BJ (cell line): ENCODE data around the gene KIF24. TPM values are rescaled to one million over a fixed set of nuclear protein-coding genes. Genes with fewer than 3 reads are reported as not detected.
"Not testable (repeated sequence)": the region's sequence is repeated elsewhere in the genome, so short reads cannot be mapped to it uniquely, and the experiment has no call there.

Experiments used
- CTCF ChIA-PET: fragments of 350-600 bp; formaldehyde crosslinking; extraction: SDS; loops from one replicate; lab custom pipeline; 2021; ENCODE audit warnings: antibody characterized with exemption, inconsistent platforms; lab: Yijun Ruan, JAX
- POLR2A ChIA-PET: fragments of 300-600 bp; sonication (Branson Sonifier 250); formaldehyde crosslinking; extraction: SDS; loops from one replicate; lab custom pipeline; 2021; ENCODE audit warnings: antibody characterized with exemption; lab: Charles Lee
- DNase-seq: peaks from one replicate; pipeline ENCODE4 v3.0.0-alpha.2; 2011; ENCODE audit warnings: low read depth
- H3K27me3 ChIP-seq: 2 replicates; pipeline ENCODE4 v1.6.0; 2011; ENCODE audit warnings: low read length; ENCODE audit not compliant: control insufficient read depth, insufficient read depth
- H3K36me3 ChIP-seq: 2 replicates; pipeline ENCODE4 v1.5.1; 2011; ENCODE audit warnings: low read length; ENCODE audit not compliant: control insufficient read depth, insufficient read depth
- H3K4me3 ChIP-seq: 2 replicates; pipeline ENCODE4 v1.5.1; 2011; ENCODE audit warnings: low read depth, mild to moderate bottlenecking, control low read depth, low read length
- CTCF ChIP-seq: IDR thresholded peaks from 2 replicates; pipeline ENCODE4 v1.5.1; 2011; ENCODE audit warnings: low read depth, mild to moderate bottlenecking, control low read depth, inconsistent platforms, low read length, moderate library complexity; ENCODE audit not compliant: insufficient read depth
- polyA plus RNA-seq: library from polyadenylated mRNA; depleted of rRNA; stranded (reverse); fragments of >200 nt; gene quantifications from 2 replicates; pipeline ENCODE4 v1.2.3, GENCODE V29; 2011

Gene KIF24
- polyA plus RNA-seq, 1 experiment, result 1.9 TPM

- Histone ChIP-seq H3K27me3 (no peaks in the 10 kb centered on the region), H3K4me3 (no peak overlapping the region), H3K36me3 (peaks cover 1% of the 10 kb centered on the region; the same call in 1 of the 2 replicates)
- ChIA-PET POLR2A (no interaction called here), CTCF (interaction anchor here (1.1 to 1.5 kb wide), 2 partner anchors 25 to 30 kb away, joined by 3 read pairs; partner anchors contain the start of gene MYORG)
- no peak for TF ChIP-seq CTCF
- DNase-seq, result no peak
These were observed 18.1 kb upstream of the KIF24 start for GRCh38 chr9:34346873-34347799.

GRCh38 chr9:34343605-34344004 is 14.5 kb upstream of the KIF24 start:
- no peaks in the 10 kb centered on the region for H3K27me3 ChIP-seq
- no peak overlapping the region for H3K4me3 ChIP-seq
- no peak for DNase-seq
- H3K36me3 ChIP-seq, result peaks cover 13% of the 10 kb centered on the region
- no peak for TF ChIP-seq CTCF
- CTCF ChIA-PET, result no interaction called here
- POLR2A ChIA-PET, result no interaction called here

- Histone ChIP-seq H3K36me3 (peaks cover 14% of the 10 kb centered on the region), H3K4me3 (no peak overlapping the region), H3K27me3 (no peaks in the 10 kb centered on the region)
- POLR2A ChIA-PET, result no interaction called here
- no peak for DNase-seq
- CTCF ChIA-PET, result no interaction called here
- TF ChIP-seq CTCF, result no peak
These were observed 14.0 kb upstream of the KIF24 start for GRCh38 chr9:34343090-34343489.

GRCh38 chr9:34341659-34342295 is 12.7 kb upstream of the KIF24 start:
- H3K36me3 ChIP-seq, result peaks cover 12% of the 10 kb centered on the region
- H3K27me3 ChIP-seq, result no peaks in the 10 kb centered on the region
- no peak overlapping the region for H3K4me3 ChIP-seq
- ChIA-PET CTCF (interaction anchor here (0.6 to 1.1 kb wide), 2 partner anchors 89 to 250 kb away, joined by 3 to 4 read pairs; no protein-coding TSS in a partner anchor), POLR2A (no interaction called here)
- DNase-seq, result no peak
- TF ChIP-seq CTCF, result no peak

GRCh38 chr9:34338665-34339385 is 9.8 kb upstream of the KIF24 start:
- POLR2A ChIA-PET, result no interaction called here

GRCh38 chr9:34338079-34338478 is 9.0 kb upstream of the KIF24 start:
- DNase-seq, POLR2A ChIA-PET, H3K27me3 ChIP-seq, H3K4me3 ChIP-seq: not testable (repeated sequence)
- CTCF ChIA-PET, result interaction anchor here (1.3 kb wide), 1 partner anchor 42 kb away, joined by 3 read pairs; no protein-coding TSS in a partner anchor
- peaks cover 12% of the 10 kb centered on the region for H3K36me3 ChIP-seq

More at GRCh38 chr9:34338665-34339385, 9.8 kb upstream of the KIF24 start:
- Histone ChIP-seq H3K27me3 (no peaks in the 10 kb centered on the region), H3K4me3 (no peak overlapping the region), H3K36me3 (peaks cover 12% of the 10 kb centered on the region)
- TF ChIP-seq CTCF, result no peak
- DNase-seq, result no peak
- CTCF ChIA-PET, result interaction anchor here (0.8 to 1.3 kb wide), 3 partner anchors 39 to 86 kb away, joined by 3 read pairs; no protein-coding TSS in a partner anchor
